Hindlimb muscle (tissue), 1 donor: Measurements from ENCODE around the gene FOXP1. TPM values are rescaled to one million over a fixed set of nuclear protein-coding genes. Genes with fewer than 3 reads are reported as not detected.

Experiments used
- DNase-seq: peaks from one replicate; pipeline ENCODE4 v3.0.0-alpha.2; 2013
- polyA plus RNA-seq: library from polyadenylated mRNA; unstranded; fragments of 120-200 nt; gene quantifications from one replicate; pipeline ENCODE4 v1.2.1, GENCODE V29; 2013; ENCODE audit not compliant: insufficient read length

The FOXP1 gene
- polyA plus RNA-seq, 1 donor = 18.2 TPM

DNA sequence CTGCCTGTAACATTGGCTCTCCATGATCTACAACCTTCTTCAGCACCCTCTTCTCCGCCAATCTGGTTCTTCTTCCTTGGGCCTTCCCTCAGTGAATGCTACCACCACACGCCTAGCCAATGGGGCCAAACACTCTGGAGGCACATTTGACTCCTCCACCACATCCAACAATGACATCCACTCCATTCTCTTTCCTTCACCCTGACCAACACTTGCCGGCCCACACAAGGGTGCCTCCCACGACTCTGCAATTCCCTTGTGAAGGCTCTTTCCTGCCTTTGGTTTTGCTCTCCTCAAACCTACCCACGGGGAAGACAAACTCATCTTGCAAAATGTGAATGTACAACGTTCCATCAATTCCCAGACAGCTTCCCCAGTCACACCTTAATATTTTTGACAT is 263.8 kb downstream of the FOXP1 start:
- no peak for DNase-seq

GRCh38 chr3:71318458-71318827 is 265.1 kb downstream of the FOXP1 start:
- DNase-seq = no peak

DNA sequence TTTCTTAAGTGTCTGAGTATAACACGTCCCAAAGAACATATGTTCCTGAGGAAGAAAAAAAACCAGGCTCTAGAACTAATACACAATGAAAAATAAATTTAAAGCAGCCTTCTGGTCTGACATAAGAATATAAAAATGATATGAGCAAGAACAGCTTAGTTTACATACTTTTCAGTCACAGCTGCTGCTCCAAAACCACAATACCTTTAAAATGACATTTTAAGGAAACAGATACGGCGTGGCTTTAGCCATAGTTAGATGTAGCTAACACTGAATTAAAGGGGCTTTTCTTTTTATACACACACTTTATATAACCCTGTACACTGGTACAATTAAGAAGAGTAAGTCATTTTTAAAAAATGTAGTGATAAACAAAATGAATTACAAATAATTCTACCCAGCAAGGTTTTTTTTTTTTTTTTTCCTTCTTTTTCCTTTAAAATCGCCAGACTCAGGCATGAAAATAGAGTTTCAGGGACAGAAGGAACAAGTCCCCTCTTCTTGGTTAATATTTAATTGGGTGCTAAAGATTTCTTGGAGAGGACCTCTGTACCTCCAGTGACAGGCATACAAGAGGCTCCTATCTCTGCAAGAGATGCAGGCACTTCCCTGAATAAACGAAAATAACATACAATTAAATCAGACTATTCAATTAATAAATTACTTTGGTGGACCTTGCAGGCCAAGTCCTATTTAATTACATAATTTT is 265.6 kb downstream of the FOXP1 start:
- DNase-seq = no peak

GRCh38 chr3:71317140-71317539 is 266.4 kb downstream of the FOXP1 start:
- DNase-seq = no peak

DNA sequence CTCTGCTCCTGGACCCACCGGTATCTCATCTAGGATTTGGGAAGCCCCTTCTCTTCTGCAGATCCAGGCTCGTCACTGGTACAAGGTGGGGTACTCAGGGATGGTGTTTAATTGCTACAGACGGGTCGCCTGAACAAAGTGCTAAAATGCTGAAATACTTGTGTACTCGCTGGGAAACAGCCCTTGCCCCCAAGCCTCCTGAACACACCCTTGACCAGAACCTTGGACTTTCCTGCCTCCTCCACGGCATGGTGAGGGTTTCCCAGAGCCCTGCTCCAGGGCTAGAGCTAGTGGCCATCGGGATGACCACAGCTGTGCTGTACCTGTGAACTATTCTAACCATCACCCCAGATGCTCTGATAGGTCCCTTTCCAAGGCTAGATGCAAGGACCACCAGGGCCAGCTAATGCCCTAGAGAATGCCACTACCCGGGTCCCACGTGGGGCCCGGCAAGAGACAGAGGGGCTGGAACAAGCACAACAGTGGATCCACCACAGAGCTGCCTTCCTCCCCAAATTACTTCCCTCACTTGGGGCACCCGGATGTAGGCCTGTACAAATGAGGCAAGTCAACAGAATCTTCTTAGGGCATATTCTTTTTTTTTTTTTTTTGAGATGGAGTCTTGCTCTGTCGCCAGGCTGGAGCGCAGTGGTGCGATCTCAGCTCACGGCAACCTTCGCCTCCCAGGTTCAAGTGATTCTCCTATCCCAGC is 267.3 kb downstream of the FOXP1 start:
- no peak for DNase-seq

- no peak for DNase-seq
Measured at GRCh38 chr3:71315431-71315830, 268.1 kb downstream of the FOXP1 start.

GRCh38 chr3:71313844-71314243 is 269.7 kb downstream of the FOXP1 start:
- DNase-seq = no peak

DNA sequence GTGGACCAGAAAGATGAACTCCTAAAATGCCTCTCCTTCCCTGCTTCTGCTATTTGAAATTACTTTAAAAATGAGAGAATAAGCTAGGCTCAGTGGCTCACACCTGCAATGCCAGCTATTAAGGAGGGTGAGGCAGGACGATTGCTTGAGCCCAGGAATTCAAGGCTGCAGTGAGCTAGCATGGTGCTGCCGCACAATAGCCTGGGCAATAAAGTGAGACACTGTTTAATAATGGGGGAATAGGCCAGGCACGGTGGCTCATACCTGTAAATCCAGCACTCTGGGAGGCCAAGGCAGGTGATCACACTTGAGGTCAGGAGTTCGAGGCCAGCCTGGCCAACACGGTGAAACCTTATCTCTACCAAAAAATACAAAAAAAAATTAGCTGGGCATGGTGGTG is 271.1 kb downstream of the FOXP1 start:
- DNase-seq = no peak

DNA sequence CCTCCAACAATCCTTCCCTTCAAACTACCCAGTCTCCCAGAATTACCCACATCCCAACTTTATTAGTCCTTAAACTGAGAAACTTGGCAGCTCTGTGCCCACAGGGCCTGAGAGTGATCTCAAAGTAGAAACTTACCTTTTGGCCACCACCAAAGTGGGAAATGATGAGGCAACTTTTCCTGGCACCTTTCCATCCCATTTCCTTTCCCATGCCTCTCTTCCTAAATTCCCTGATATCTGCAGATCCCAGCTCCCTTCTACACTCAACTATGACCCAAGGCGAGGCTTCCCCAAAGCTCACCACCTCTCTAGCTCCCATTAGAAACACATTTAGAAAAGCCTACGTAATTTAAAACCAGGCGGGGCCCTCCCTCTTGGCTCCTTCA is 271.9 kb downstream of the FOXP1 start:
- DNase-seq = no peak

GRCh38 chr3:71310980-71311660 is 272.4 kb downstream of the FOXP1 start:
- DNase-seq = no peak

- peak; percentile 42 for DNase-seq
Measured at GRCh38 chr3:71310359-71310979, 273.1 kb downstream of the FOXP1 start.

- no peak for DNase-seq
Measured at GRCh38 chr3:71309886-71310285, 273.6 kb downstream of the FOXP1 start.

DNA sequence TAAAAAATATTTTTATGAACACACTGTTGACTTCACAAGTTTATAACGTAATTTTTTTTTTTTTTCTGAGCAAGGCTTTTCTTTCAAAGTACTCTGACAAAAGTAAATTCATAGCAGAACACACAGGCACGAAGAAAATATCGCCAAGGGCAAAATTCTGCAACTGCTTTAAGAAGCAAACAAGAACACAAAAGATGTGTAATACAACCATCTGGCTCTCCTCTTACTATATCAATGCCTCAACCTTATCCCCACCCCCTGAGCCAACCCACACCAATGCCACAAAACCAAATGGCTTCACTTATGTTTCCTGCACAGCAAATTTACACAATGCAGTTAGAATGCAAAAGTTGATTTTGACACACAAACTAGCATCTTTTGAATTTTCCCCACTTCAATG is 274.2 kb downstream of the FOXP1 start:
- DNase-seq = no peak

- no peak for DNase-seq
Measured at GRCh38 chr3:71308836-71309235, 274.7 kb downstream of the FOXP1 start.

- DNase-seq = no peak
Measured at GRCh38 chr3:71307991-71308697, 275.4 kb downstream of the FOXP1 start.

GRCh38 chr3:71305231-71306206 is 278.0 kb downstream of the FOXP1 start:
- DNase-seq = peak; percentile 72

GRCh38 chr3:71304684-71305083 is 278.8 kb downstream of the FOXP1 start:
- peak; percentile 44 for DNase-seq

DNA sequence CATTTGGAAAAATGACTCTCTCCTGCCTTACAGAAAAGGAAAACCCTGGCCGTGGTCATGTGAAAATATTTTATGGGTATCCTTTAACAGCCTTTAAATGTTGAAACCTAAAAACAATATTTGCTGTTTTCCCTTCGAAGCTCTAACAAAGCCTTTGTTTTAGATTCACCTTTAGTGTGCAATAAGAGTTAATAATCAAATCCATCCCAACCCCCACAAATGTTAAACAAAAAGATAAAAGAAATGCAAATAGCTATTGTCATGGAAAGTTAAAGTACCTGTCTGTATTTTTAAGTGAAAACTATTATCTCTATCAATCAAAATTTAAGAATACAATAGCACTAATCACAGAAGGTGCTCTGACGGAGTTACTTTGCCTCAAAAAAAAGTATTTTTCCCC is 279.3 kb downstream of the FOXP1 start:
- no peak for DNase-seq

GRCh38 chr3:71303627-71304200 is 279.8 kb downstream of the FOXP1 start:
- DNase-seq = no peak

DNA sequence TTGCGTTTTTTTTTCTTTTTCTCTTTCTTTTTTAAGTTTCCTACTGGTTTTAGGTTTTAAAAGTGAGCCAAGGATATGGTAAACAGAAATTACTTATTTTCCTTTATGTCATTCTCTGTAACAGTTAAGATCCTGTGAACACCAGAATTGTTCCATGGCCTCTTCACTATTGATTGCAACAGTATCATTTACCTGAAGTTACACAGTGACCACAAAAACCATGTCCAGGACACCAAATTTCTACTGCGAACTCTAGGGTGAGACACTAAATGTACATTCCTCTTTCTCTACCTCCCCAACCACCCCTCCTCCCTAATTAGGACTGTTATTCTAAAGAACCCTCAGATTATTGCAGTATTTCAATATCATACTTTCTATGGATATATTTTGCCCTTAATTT is 280.9 kb downstream of the FOXP1 start:
- no peak for DNase-seq

- DNase-seq = no peak
Measured at GRCh38 chr3:71300951-71301393, 282.6 kb downstream of the FOXP1 start.
